NCI-H1417 treated with DMSO at 0.1 percent for 48 hours (cell line): ENCODE measurements around the gene CNDP2.

Experiments
- DNase-seq: peaks from one replicate; lab custom pipeline; 2025; lab: John Stamatoyannopoulos, UW

The CNDP2 gene

GRCh38 chr18:74473976-74474640 is 22.1 kb upstream of the CNDP2 start:
- DNase-seq: no peak

- DNase-seq: no peak
These were observed 20.0 kb upstream of the CNDP2 start for GRCh38 chr18:74476140-74476539.

GRCh38 chr18:74477771-74478170 is 18.4 kb upstream of the CNDP2 start:
- DNase-seq: no peak

- no peak for DNase-seq
These were observed 17.8 kb upstream of the CNDP2 start for GRCh38 chr18:74478316-74478715.

- no peak for DNase-seq
These were observed 17.3 kb upstream of the CNDP2 start for GRCh38 chr18:74478880-74479279.

- no peak for DNase-seq
These were observed 16.5 kb upstream of the CNDP2 start for GRCh38 chr18:74479486-74480148.

- DNase-seq: no peak
These were observed 16.0 kb upstream of the CNDP2 start for GRCh38 chr18:74480149-74480651.

GRCh38 chr18:74482697-74483096 is 13.5 kb upstream of the CNDP2 start:
- DNase-seq: no peak

- DNase-seq: no peak
These were observed 9.9 kb upstream of the CNDP2 start for GRCh38 chr18:74486119-74486849.

GRCh38 chr18:74488354-74488753 is 7.8 kb upstream of the CNDP2 start:
- no peak for DNase-seq

- no peak for DNase-seq
These were observed 7.3 kb upstream of the CNDP2 start for GRCh38 chr18:74488864-74489263.

- no peak for DNase-seq
These were observed 6.5 kb upstream of the CNDP2 start for GRCh38 chr18:74489676-74490075.

GRCh38 chr18:74492259-74492658 is 3.9 kb upstream of the CNDP2 start:
- no peak for DNase-seq

GRCh38 chr18:74493689-74494088 is 2.5 kb upstream of the CNDP2 start:
- DNase-seq: peak; percentile 49

GRCh38 chr18:74494514-74494913 is 1.6 kb upstream of the CNDP2 start:
- DNase-seq: no peak

GRCh38 chr18:74496508-74497323 is 553 bp downstream of the CNDP2 start:
- DNase-seq: no peak

- DNase-seq: no peak
These were observed 1.1 kb downstream of the CNDP2 start for GRCh38 chr18:74497324-74497676.

GRCh38 chr18:74497778-74498177 is 1.6 kb downstream of the CNDP2 start:
- no peak for DNase-seq

- no peak for DNase-seq
These were observed 2.8 kb downstream of the CNDP2 start for GRCh38 chr18:74498712-74499627.

- DNase-seq: no peak
These were observed 3.5 kb downstream of the CNDP2 start for GRCh38 chr18:74499633-74500032.

- no peak for DNase-seq
These were observed 4.2 kb downstream of the CNDP2 start for GRCh38 chr18:74500372-74500771.
